GM23338 (cell line): ENCODE results near the gene DCD. TPM values are rescaled to one million over a fixed set of nuclear protein-coding genes. Genes with fewer than 3 reads are reported as not detected.
A peak's percentile ranks its signal among the peaks of the same experiment; 100 is the strongest.

ENCODE experiments used
- ATAC-seq: fragments of 200-7000 bp; cut with Tn5 transposase; 3 replicates; pipeline ENCODE4 v1.9.1; 2020
- DNase-seq: peaks from one replicate; pipeline ENCODE4 v3.0.0-alpha.2; 2015; ENCODE audit warnings: low spot score
- H2AFZ ChIP-seq: fragments of 200-600 bp; sonication (generic); 2 replicates; pipeline ENCODE4 v1.8.0; 2016; ENCODE audit warnings: antibody characterized with exemption, mild to moderate bottlenecking, moderate library complexity
- H3F3A ChIP-seq: fragments of 200-600 bp; sonication (generic); replicated peaks from 2 replicates; pipeline ENCODE4 v1.8.0; 2017; ENCODE audit warnings: antibody characterized with exemption, mixed run types, low read depth
- H3K27ac ChIP-seq: fragments of 200-600 bp; sonication (generic); 2 replicates; pipeline ENCODE4 v1.6.1; 2016; ENCODE audit warnings: low read depth
- H3K27me3 ChIP-seq: fragments of 200-600 bp; sonication (generic); 2 replicates; pipeline ENCODE4 v1.8.0; 2016; ENCODE audit warnings: mild to moderate bottlenecking, mixed run types, moderate library complexity; ENCODE audit not compliant: insufficient read depth
- H3K36me3 ChIP-seq: fragments of 200-600 bp; sonication (generic); 2 replicates; pipeline ENCODE4 v1.8.0; 2016; ENCODE audit warnings: mild to moderate bottlenecking; ENCODE audit not compliant: insufficient read depth
- H3K4me1 ChIP-seq: fragments of 200-600 bp; sonication (generic); 2 replicates; pipeline ENCODE4 v1.8.0; 2016; ENCODE audit warnings: mild to moderate bottlenecking, moderate library complexity; ENCODE audit not compliant: insufficient read depth
- H3K4me2 ChIP-seq: fragments of 200-600 bp; sonication (generic); 2 replicates; pipeline ENCODE4 v1.7.1; 2017; ENCODE audit warnings: mixed run types
- H3K4me3 ChIP-seq: fragments of 200-600 bp; sonication (generic); 2 replicates; pipeline ENCODE4 v1.6.1; 2016; ENCODE audit warnings: mixed run types
- H3K79me2 ChIP-seq: fragments of 200-600 bp; sonication (generic); replicated peaks from 2 replicates; pipeline ENCODE4 v1.8.0; 2017; ENCODE audit warnings: mild to moderate bottlenecking; ENCODE audit not compliant: insufficient read depth
- H3K9me2 ChIP-seq: fragments of 200-600 bp; sonication (generic); 2 replicates; pipeline ENCODE4 v1.8.0; 2017; ENCODE audit not compliant: insufficient read depth
- H4K20me1 ChIP-seq: fragments of 200-600 bp; sonication (generic); replicated peaks from 2 replicates; pipeline ENCODE4 v1.8.0; 2017; ENCODE audit warnings: mild to moderate bottlenecking; ENCODE audit not compliant: insufficient read depth
- H3K27ac Mint-ChIP-seq: 2 replicates; pipeline ENCODE4 v1.8.0; 2020; ENCODE audit warnings: inconsistent platforms, mild to moderate bottlenecking, moderate library complexity, mixed read lengths
- H3K27me3 Mint-ChIP-seq: 3 replicates; pipeline ENCODE4 v1.8.0; 2022; ENCODE audit warnings: low read depth, mild to moderate bottlenecking, moderate library complexity, mixed read lengths, inconsistent platforms; ENCODE audit not compliant: insufficient read depth, poor library complexity
- H3K36me3 Mint-ChIP-seq: 3 replicates; pipeline ENCODE4 v1.8.0; 2021; ENCODE audit warnings: low read depth, mild to moderate bottlenecking, inconsistent platforms, moderate library complexity, mixed read lengths
- H3K4me1 Mint-ChIP-seq: 3 replicates; pipeline ENCODE4 v1.8.0; 2020; ENCODE audit warnings: mild to moderate bottlenecking, inconsistent platforms, mixed read lengths
- H3K4me3 Mint-ChIP-seq: 3 replicates; pipeline ENCODE4 v1.8.0; 2021; ENCODE audit warnings: moderate library complexity, mild to moderate bottlenecking, inconsistent platforms, mixed read lengths
- H3K9me3 Mint-ChIP-seq: 3 replicates; pipeline ENCODE4 v1.8.0; 2020; ENCODE audit warnings: moderate library complexity, mild to moderate bottlenecking, inconsistent platforms, mixed read lengths
- CREB1 ChIP-seq: fragments of 250-450 bp; sonication (Bioruptor Pico); IDR thresholded peaks from 2 replicates; pipeline ENCODE4 v1.5.0; 2020; ENCODE audit warnings: low read depth, mild to moderate bottlenecking, moderate library complexity
- EZH2 ChIP-seq: fragments of 200-600 bp; sonication (generic); IDR thresholded peaks from one replicate; pipeline ENCODE4 v1.8.0; 2017; ENCODE audit warnings: antibody characterized with exemption, mild to moderate bottlenecking, low read depth; ENCODE audit not compliant: unreplicated experiment
- EZH2phosphoT487 ChIP-seq: fragments of 200-600 bp; sonication (generic); IDR thresholded peaks from one replicate; pipeline ENCODE4 v1.8.1; 2018; ENCODE audit warnings: antibody characterized with exemption; ENCODE audit not compliant: unreplicated experiment
- NANOG ChIP-seq: IDR thresholded peaks from 2 replicates; pipeline ENCODE4 v1.6.1; 2016; ENCODE audit warnings: antibody characterized with exemption, borderline replicate concordance
- STAT1 ChIP-seq: IDR thresholded peaks from one replicate; pipeline ENCODE4 v1.6.1; 2016; ENCODE audit warnings: antibody characterized with exemption; ENCODE audit not compliant: unreplicated experiment
- ZNF114 ChIP-seq: fragments of 250-450 bp; sonication (Bioruptor Pico); IDR thresholded peaks from 2 replicates; pipeline ENCODE4 v1.5.0; 2020; ENCODE audit warnings: mild to moderate bottlenecking, moderate library complexity
- ZNF331 ChIP-seq: fragments of 250-450 bp; sonication (Bioruptor Pico); IDR thresholded peaks from 2 replicates; pipeline ENCODE4 v1.5.0; 2020; ENCODE audit warnings: low read depth, mild to moderate bottlenecking, moderate library complexity
- polyA plus RNA-seq: library from polyadenylated mRNA; unstranded; fragments of >200 nt; fragmentation: Nextera tagmentation; extraction: Ambion mirVana; gene quantifications from 2 replicates; pipeline ENCODE4 v1.2.1, GENCODE V29; 2016
- total RNA-seq: library from RNA; depleted of rRNA; stranded (reverse); fragments of >200 nt; shearing (Covaris generic); gene quantifications from 2 replicates; pipeline ENCODE4 v1.2.3, GENCODE V29; 2014
- TF ChIP-seq, protein P1 (sequence below): IDR thresholded peaks from one replicate; pipeline ENCODE4 v1.6.1; 2018; ENCODE audit warnings: antibody characterized with exemption; ENCODE audit not compliant: unreplicated experiment
- TF ChIP-seq, protein P2 (sequence below), 2 experiments: fragments of 200-600 bp in 1 of 2; sonication (generic) in 1 of 2; conservative IDR thresholded peaks; 2 replicates each; pipeline versions ENCODE4 v1.5.1 to v1.6.1; 2016 to 2017; ENCODE audit warnings: antibody characterized with exemption in 2 of 2, low read depth in 2 of 2, mild to moderate bottlenecking in 2 of 2, moderate library complexity in 1 of 2
- TF ChIP-seq, protein P3 (sequence below): fragments of 250-450 bp; sonication (Bioruptor Pico); IDR thresholded peaks from 2 replicates; pipeline ENCODE4 v1.5.0; 2020; ENCODE audit warnings: mild to moderate bottlenecking, moderate library complexity
- TF ChIP-seq, protein P4 (sequence below): IDR thresholded peaks from 2 replicates; pipeline ENCODE4 v1.6.1; 2016; ENCODE audit warnings: antibody characterized with exemption

DCD gene
- total and polyA plus RNA-seq, 2 experiments from 2014 or later = not detected

DNA sequence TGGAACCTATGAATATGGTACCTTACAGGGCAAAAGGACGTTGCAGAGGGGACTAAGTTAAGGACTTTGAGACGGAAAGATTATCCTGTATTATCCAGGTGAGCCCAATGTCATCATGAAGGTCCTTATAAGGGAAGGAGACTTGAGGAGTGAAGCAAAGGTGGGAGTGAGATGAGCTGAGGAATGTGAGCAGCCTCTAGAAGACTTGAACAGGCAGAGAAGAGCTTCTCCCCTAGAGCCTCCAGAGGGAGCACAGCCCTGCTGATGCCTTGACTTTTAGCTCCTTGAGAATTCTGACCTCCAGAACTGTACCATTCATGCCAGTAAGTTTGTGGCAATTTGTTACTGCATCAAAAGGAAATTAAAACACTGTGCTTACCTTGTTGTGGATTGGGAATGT lies 41.8 kb upstream of the DCD start:
- no peaks in the 10 kb centered on the region for H3K79me2 ChIP-seq
- H3K4me3 Mint-ChIP-seq = no peak overlapping the region
- H3K27ac ChIP-seq = no peak overlapping the region
- peaks cover 9% of the 10 kb centered on the region for H3K36me3 Mint-ChIP-seq
- ATAC-seq (peak; percentile 100), DNase-seq (peak; percentile 84)
- no peak overlapping the region for H3K4me3 ChIP-seq
- no peaks in the 10 kb centered on the region for H3K36me3 ChIP-seq
- TF ChIP-seq, protein P1, sequence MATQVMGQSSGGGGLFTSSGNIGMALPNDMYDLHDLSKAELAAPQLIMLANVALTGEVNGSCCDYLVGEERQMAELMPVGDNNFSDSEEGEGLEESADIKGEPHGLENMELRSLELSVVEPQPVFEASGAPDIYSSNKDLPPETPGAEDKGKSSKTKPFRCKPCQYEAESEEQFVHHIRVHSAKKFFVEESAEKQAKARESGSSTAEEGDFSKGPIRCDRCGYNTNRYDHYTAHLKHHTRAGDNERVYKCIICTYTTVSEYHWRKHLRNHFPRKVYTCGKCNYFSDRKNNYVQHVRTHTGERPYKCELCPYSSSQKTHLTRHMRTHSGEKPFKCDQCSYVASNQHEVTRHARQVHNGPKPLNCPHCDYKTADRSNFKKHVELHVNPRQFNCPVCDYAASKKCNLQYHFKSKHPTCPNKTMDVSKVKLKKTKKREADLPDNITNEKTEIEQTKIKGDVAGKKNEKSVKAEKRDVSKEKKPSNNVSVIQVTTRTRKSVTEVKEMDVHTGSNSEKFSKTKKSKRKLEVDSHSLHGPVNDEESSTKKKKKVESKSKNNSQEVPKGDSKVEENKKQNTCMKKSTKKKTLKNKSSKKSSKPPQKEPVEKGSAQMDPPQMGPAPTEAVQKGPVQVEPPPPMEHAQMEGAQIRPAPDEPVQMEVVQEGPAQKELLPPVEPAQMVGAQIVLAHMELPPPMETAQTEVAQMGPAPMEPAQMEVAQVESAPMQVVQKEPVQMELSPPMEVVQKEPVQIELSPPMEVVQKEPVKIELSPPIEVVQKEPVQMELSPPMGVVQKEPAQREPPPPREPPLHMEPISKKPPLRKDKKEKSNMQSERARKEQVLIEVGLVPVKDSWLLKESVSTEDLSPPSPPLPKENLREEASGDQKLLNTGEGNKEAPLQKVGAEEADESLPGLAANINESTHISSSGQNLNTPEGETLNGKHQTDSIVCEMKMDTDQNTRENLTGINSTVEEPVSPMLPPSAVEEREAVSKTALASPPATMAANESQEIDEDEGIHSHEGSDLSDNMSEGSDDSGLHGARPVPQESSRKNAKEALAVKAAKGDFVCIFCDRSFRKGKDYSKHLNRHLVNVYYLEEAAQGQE = no peak
- TF ChIP-seq NANOG (no peak), STAT1 (no peak), ZNF114 (CRISPR knock-in tag) (no peak), EZH2 (no peak), CREB1 (CRISPR knock-in tag) (no peak), EZH2phosphoT487 (no peak), ZNF331 (CRISPR knock-in tag) (no peak)
- TF ChIP-seq, protein P2, sequence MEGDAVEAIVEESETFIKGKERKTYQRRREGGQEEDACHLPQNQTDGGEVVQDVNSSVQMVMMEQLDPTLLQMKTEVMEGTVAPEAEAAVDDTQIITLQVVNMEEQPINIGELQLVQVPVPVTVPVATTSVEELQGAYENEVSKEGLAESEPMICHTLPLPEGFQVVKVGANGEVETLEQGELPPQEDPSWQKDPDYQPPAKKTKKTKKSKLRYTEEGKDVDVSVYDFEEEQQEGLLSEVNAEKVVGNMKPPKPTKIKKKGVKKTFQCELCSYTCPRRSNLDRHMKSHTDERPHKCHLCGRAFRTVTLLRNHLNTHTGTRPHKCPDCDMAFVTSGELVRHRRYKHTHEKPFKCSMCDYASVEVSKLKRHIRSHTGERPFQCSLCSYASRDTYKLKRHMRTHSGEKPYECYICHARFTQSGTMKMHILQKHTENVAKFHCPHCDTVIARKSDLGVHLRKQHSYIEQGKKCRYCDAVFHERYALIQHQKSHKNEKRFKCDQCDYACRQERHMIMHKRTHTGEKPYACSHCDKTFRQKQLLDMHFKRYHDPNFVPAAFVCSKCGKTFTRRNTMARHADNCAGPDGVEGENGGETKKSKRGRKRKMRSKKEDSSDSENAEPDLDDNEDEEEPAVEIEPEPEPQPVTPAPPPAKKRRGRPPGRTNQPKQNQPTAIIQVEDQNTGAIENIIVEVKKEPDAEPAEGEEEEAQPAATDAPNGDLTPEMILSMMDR (conservative IDR thresholded peaks at IDR 0.05; ENCODE audit: low read depth in 2 of 2) = peak; percentile 55 to 56
- TF ChIP-seq, protein P3, sequence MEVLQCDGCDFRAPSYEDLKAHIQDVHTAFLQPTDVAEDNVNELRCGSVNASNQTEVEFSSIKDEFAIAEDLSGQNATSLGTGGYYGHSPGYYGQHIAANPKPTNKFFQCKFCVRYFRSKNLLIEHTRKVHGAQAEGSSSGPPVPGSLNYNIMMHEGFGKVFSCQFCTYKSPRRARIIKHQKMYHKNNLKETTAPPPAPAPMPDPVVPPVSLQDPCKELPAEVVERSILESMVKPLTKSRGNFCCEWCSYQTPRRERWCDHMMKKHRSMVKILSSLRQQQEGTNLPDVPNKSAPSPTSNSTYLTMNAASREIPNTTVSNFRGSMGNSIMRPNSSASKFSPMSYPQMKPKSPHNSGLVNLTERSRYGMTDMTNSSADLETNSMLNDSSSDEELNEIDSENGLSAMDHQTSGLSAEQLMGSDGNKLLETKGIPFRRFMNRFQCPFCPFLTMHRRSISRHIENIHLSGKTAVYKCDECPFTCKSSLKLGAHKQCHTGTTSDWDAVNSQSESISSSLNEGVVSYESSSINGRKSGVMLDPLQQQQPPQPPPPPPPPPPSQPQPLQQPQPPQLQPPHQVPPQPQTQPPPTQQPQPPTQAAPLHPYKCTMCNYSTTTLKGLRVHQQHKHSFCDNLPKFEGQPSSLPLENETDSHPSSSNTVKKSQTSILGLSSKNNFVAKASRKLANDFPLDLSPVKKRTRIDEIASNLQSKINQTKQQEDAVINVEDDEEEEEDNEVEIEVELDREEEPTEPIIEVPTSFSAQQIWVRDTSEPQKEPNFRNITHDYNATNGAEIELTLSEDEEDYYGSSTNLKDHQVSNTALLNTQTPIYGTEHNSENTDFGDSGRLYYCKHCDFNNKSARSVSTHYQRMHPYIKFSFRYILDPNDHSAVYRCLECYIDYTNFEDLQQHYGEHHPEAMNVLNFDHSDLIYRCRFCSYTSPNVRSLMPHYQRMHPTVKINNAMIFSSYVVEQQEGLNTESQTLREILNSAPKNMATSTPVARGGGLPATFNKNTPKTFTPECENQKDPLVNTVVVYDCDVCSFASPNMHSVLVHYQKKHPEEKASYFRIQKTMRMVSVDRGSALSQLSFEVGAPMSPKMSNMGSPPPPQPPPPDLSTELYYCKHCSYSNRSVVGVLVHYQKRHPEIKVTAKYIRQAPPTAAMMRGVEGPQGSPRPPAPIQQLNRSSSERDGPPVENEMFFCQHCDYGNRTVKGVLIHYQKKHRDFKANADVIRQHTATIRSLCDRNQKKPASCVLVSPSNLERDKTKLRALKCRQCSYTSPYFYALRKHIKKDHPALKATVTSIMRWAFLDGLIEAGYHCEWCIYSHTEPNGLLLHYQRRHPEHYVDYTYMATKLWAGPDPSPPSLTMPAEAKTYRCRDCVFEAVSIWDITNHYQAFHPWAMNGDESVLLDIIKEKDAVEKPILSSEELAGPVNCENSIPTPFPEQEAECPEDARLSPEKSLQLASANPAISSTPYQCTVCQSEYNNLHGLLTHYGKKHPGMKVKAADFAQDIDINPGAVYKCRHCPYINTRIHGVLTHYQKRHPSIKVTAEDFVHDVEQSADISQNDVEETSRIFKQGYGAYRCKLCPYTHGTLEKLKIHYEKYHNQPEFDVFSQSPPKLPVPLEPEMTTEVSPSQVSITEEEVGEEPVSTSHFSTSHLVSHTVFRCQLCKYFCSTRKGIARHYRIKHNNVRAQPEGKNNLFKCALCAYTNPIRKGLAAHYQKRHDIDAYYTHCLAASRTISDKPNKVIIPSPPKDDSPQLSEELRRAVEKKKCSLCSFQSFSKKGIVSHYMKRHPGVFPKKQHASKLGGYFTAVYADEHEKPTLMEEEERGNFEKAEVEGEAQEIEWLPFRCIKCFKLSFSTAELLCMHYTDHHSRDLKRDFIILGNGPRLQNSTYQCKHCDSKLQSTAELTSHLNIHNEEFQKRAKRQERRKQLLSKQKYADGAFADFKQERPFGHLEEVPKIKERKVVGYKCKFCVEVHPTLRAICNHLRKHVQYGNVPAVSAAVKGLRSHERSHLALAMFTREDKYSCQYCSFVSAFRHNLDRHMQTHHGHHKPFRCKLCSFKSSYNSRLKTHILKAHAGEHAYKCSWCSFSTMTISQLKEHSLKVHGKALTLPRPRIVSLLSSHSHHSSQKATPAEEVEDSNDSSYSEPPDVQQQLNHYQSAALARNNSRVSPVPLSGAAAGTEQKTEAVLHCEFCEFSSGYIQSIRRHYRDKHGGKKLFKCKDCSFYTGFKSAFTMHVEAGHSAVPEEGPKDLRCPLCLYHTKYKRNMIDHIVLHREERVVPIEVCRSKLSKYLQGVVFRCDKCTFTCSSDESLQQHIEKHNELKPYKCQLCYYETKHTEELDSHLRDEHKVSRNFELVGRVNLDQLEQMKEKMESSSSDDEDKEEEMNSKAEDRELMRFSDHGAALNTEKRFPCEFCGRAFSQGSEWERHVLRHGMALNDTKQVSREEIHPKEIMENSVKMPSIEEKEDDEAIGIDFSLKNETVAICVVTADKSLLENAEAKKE (CRISPR knock-in tag) = peak; percentile 88; the same call in 1 of the 2 replicates
- TF ChIP-seq, protein P4, sequence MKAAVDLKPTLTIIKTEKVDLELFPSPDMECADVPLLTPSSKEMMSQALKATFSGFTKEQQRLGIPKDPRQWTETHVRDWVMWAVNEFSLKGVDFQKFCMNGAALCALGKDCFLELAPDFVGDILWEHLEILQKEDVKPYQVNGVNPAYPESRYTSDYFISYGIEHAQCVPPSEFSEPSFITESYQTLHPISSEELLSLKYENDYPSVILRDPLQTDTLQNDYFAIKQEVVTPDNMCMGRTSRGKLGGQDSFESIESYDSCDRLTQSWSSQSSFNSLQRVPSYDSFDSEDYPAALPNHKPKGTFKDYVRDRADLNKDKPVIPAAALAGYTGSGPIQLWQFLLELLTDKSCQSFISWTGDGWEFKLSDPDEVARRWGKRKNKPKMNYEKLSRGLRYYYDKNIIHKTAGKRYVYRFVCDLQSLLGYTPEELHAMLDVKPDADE = no peak
- H3K4me1 Mint-ChIP-seq = peaks cover 7% of the 10 kb centered on the region; the same call in 2 of the 3 replicates
- H3K27me3 ChIP-seq = no peaks in the 10 kb centered on the region
- peaks cover 9% of the 10 kb centered on the region for H3K9me3 Mint-ChIP-seq
- peaks cover 8% of the 10 kb centered on the region for H3K4me1 ChIP-seq
- no peak overlapping the region for H3K4me2 ChIP-seq
- H3K9me2 ChIP-seq = no peaks in the 10 kb centered on the region; the same call in 1 of the 2 replicates
- peaks cover 2% of the 10 kb centered on the region for H3K27me3 Mint-ChIP-seq
- no peak overlapping the region for H2AFZ ChIP-seq
- H3K27ac Mint-ChIP-seq = no peak overlapping the region
- H4K20me1 ChIP-seq = no peaks in the 10 kb centered on the region
- no peaks in the 10 kb centered on the region for H3F3A ChIP-seq
